Loucy (cell line): ENCODE measurements around the gene ACOXL.

Source experiments
- H2AFZ ChIP-seq: fragments of 200-600 bp; sonication (generic); 2 replicates; pipeline ENCODE4 v1.6.0; 2016; ENCODE audit warnings: antibody characterized with exemption, mild to moderate bottlenecking, low read length, moderate library complexity
- H3F3A ChIP-seq: fragments of 200-600 bp; 2 replicates; pipeline ENCODE4 v1.6.0; 2016; ENCODE audit warnings: antibody characterized with exemption, low read depth, mild to moderate bottlenecking
- H3K27me3 ChIP-seq: fragments of 200-600 bp; sonication (generic); 2 replicates; pipeline ENCODE4 v1.6.1; 2014; ENCODE audit warnings: low read length, mild to moderate bottlenecking; ENCODE audit not compliant: insufficient read depth, poor library complexity, severe bottlenecking
- H3K36me3 ChIP-seq: fragments of 200-600 bp; sonication (generic); 2 replicates; pipeline ENCODE4 v1.6.1; 2016; ENCODE audit warnings: low read length; ENCODE audit not compliant: insufficient read depth
- H3K4me1 ChIP-seq: fragments of 200-600 bp; sonication (generic); 2 replicates; pipeline ENCODE4 v1.5.1; 2014; ENCODE audit warnings: low read length, mild to moderate bottlenecking; ENCODE audit not compliant: insufficient read depth, poor library complexity, severe bottlenecking
- H3K4me2 ChIP-seq: fragments of 200-600 bp; sonication (generic); 2 replicates; pipeline ENCODE4 v1.6.0; 2014; ENCODE audit warnings: antibody characterized with exemption, low read length, low read depth, mild to moderate bottlenecking; ENCODE audit not compliant: poor library complexity, severe bottlenecking
- H3K4me3 ChIP-seq: fragments of 200-600 bp; sonication (generic); 2 replicates; pipeline ENCODE4 v1.5.1; 2014; ENCODE audit warnings: low read length, mild to moderate bottlenecking, mixed read lengths; ENCODE audit not compliant: poor library complexity, severe bottlenecking
- H3K79me2 ChIP-seq: fragments of 200-600 bp; sonication (generic); 2 replicates; pipeline ENCODE4 v1.6.1; 2014; ENCODE audit warnings: low read length; ENCODE audit not compliant: insufficient read depth
- H3K9ac ChIP-seq: fragments of 200-600 bp; sonication (generic); 2 replicates; pipeline ENCODE4 v1.6.0; 2014; ENCODE audit warnings: mild to moderate bottlenecking, low read depth, low read length, moderate library complexity; ENCODE audit not compliant: poor library complexity, severe bottlenecking
- H3K9me2 ChIP-seq: fragments of 200-600 bp; sonication (generic); replicated peaks from 2 replicates; pipeline ENCODE4 v1.6.1; 2016; ENCODE audit warnings: low read depth, low read length, mixed read lengths
- H3K9me3 ChIP-seq: fragments of 200-600 bp; sonication (generic); 2 replicates; pipeline ENCODE4 v1.6.1; 2014; ENCODE audit warnings: mild to moderate bottlenecking, antibody characterized with exemption, low read length, low read depth; ENCODE audit not compliant: insufficient read depth
- H4K20me1 ChIP-seq: fragments of 200-600 bp; sonication (generic); 2 replicates; pipeline ENCODE4 v1.6.0; 2014; ENCODE audit warnings: antibody characterized with exemption, low read length, mild to moderate bottlenecking; ENCODE audit not compliant: insufficient read depth, poor library complexity, severe bottlenecking
- CTCF ChIP-seq: fragments of 200-600 bp; sonication (generic); conservative IDR thresholded peaks from 2 replicates; pipeline ENCODE4 v1.5.1; 2014; ENCODE audit warnings: mild to moderate bottlenecking, antibody characterized with exemption, low read length
- EZH2phosphoT487 ChIP-seq: fragments of 200-600 bp; IDR thresholded peaks from 2 replicates; pipeline ENCODE4 v1.6.1; 2018; ENCODE audit warnings: antibody characterized with exemption, mild to moderate bottlenecking, moderate library complexity, borderline replicate concordance

ACOXL gene

GRCh38 chr2:110770404-110770958, 38.1 kb downstream of the ACOXL start:
- H3K4me1 ChIP-seq, result no peaks in the 10 kb centered on the region
- H4K20me1 ChIP-seq, result no peaks in the 10 kb centered on the region
- no peak overlapping the region for H3K4me2 ChIP-seq

GRCh38 chr2:110770959-110771431, 38.6 kb downstream of the ACOXL start:
- Histone ChIP-seq H3K4me2 (no peak overlapping the region), H3K27me3 (no peaks in the 10 kb centered on the region), H3K9me2 (no peaks in the 10 kb centered on the region), H3F3A (no peaks in the 10 kb centered on the region), H3K4me3 (no peak overlapping the region), H2AFZ (no peak overlapping the region), H3K9me3 (0 out of 2 replicates have a peak, but pooled peaks cover 2% of the 10 kb centered on the region), H3K9ac (no peak overlapping the region), H3K36me3 (no peaks in the 10 kb centered on the region), H4K20me1 (no peaks in the 10 kb centered on the region), H3K79me2 (no peaks in the 10 kb centered on the region), H3K4me1 (no peaks in the 10 kb centered on the region)
- TF ChIP-seq CTCF (no peak), EZH2phosphoT487 (no peak)

More at GRCh38 chr2:110770404-110770958, 38.1 kb downstream of the ACOXL start:
- H3K36me3 ChIP-seq, result no peaks in the 10 kb centered on the region; the same call in 1 of the 2 replicates
- 0 out of 2 replicates have a peak, but pooled peaks cover 7% of the 10 kb centered on the region for H3K9me3 ChIP-seq
- no peaks in the 10 kb centered on the region for H3K9me2 ChIP-seq
- no peaks in the 10 kb centered on the region for H3K79me2 ChIP-seq
- H3K9ac ChIP-seq, result no peak overlapping the region
- H3K4me3 ChIP-seq, result no peak overlapping the region
- H3K27me3 ChIP-seq, result no peaks in the 10 kb centered on the region
- no peak overlapping the region for H2AFZ ChIP-seq
- no peaks in the 10 kb centered on the region for H3F3A ChIP-seq
- TF ChIP-seq CTCF (no peak), EZH2phosphoT487 (no peak)

GRCh38 chr2:110771547-110772382, 39.4 kb downstream of the ACOXL start:
- no peak overlapping the region for H3K9ac ChIP-seq
- no peak for TF ChIP-seq CTCF
- no peak for TF ChIP-seq EZH2phosphoT487
- no peaks in the 10 kb centered on the region for H3K79me2 ChIP-seq
- H3K9me2 ChIP-seq, result no peaks in the 10 kb centered on the region
- no peak overlapping the region for H3K4me3 ChIP-seq
- no peak overlapping the region for H2AFZ ChIP-seq
- no peaks in the 10 kb centered on the region for H3K9me3 ChIP-seq
- H3F3A ChIP-seq, result no peaks in the 10 kb centered on the region
- H3K36me3 ChIP-seq, result no peaks in the 10 kb centered on the region
- no peaks in the 10 kb centered on the region for H3K27me3 ChIP-seq
- H3K4me1 ChIP-seq, result no peaks in the 10 kb centered on the region
- H3K4me2 ChIP-seq, result no peak overlapping the region
- no peaks in the 10 kb centered on the region for H4K20me1 ChIP-seq
